ENCODE measurements around the gene LIN28A.

DNA sequence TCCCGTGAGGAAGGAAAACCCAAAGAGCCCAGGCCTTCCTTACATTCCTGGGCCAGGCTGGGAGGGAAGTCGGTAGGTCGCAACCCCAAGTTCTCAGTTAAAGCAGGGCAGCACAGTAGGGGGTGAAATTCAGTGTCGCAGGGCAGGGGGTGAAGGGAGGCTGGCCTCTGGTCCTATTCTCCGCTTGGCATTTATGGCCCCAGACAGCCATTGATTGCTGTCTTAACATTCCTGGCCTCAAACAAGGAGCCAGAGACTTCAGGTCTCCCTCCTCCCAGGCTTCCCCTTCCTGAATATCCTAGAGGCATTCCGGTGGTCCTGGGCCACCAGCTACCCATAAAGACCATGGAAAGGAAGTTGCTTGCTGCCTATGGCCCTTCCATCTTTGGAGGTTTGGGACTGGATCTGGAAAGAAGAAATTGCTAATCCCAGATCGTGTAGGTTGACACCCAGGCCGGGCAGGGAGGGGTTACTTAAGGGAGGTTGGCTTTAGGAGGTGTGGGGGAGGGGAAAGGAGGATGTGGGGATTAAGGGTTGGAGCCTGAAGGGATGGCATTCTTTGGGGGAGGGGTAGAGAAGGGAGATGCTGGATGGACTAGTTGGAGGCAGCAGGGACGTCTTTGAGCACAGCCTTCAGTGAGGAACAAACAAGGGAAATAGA, 1.7 kb downstream of the LIN28A start:
- TF ChIP-seq TAF1 (IDR thresholded peaks at IDR 0.05; ENCODE audit: borderline replicate concordance, insufficient read depth, low read length): no peak
- no peak for TF ChIP-seq POLR2AphosphoS5 (IDR thresholded peaks at IDR 0.05; ENCODE audit: low read depth, low read length)
- TF ChIP-seq SIN3A (IDR thresholded peaks at IDR 0.05; ENCODE audit: borderline replicate concordance, insufficient read depth, low read length): no peak
- TF ChIP-seq, protein P1, sequence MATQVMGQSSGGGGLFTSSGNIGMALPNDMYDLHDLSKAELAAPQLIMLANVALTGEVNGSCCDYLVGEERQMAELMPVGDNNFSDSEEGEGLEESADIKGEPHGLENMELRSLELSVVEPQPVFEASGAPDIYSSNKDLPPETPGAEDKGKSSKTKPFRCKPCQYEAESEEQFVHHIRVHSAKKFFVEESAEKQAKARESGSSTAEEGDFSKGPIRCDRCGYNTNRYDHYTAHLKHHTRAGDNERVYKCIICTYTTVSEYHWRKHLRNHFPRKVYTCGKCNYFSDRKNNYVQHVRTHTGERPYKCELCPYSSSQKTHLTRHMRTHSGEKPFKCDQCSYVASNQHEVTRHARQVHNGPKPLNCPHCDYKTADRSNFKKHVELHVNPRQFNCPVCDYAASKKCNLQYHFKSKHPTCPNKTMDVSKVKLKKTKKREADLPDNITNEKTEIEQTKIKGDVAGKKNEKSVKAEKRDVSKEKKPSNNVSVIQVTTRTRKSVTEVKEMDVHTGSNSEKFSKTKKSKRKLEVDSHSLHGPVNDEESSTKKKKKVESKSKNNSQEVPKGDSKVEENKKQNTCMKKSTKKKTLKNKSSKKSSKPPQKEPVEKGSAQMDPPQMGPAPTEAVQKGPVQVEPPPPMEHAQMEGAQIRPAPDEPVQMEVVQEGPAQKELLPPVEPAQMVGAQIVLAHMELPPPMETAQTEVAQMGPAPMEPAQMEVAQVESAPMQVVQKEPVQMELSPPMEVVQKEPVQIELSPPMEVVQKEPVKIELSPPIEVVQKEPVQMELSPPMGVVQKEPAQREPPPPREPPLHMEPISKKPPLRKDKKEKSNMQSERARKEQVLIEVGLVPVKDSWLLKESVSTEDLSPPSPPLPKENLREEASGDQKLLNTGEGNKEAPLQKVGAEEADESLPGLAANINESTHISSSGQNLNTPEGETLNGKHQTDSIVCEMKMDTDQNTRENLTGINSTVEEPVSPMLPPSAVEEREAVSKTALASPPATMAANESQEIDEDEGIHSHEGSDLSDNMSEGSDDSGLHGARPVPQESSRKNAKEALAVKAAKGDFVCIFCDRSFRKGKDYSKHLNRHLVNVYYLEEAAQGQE (IDR thresholded peaks at IDR 0.05; ENCODE audit: insufficient read depth in 1 of 2, low read depth in 2 of 2, low read length in 2 of 2): no peak
- no peak for TF ChIP-seq FOXP2 (optimal IDR thresholded peaks at IDR 0.05; ENCODE audit: borderline replicate concordance, extremely low read depth, extremely low read length, insufficient read depth)
